T-helper 1 cell treated with Interleukin-12 subunit alpha and Interleukin-12 subunit beta and Interleukin-4 antibody, amounts not matched to agents 30 ng/mL and 1 ng/mL, for 36 hours (primary cell): ENCODE measurements around the gene TPTE2. TPM values are rescaled to one million over a fixed set of nuclear protein-coding genes. Genes with fewer than 3 reads are reported as not detected.
"Not testable (repeated sequence)": the region's sequence is repeated elsewhere in the genome, so short reads cannot be mapped to it uniquely, and the experiment has no call there.

Source experiments
- intact Hi-C: fragments of 100-400 bp; cut with micrococcal nuclease; formaldehyde crosslinking; loops from one replicate; pipeline ENCODE4 v1.15.1; 2024
- total RNA-seq: library from RNA; stranded (reverse); gene quantifications from 2 replicates; pipeline ENCODE4 v1.2.3, GENCODE V29; 2022

The TPTE2 gene
- total RNA-seq: 0.12 TPM in 1 of 2 replicates, not detected in the other

DNA sequence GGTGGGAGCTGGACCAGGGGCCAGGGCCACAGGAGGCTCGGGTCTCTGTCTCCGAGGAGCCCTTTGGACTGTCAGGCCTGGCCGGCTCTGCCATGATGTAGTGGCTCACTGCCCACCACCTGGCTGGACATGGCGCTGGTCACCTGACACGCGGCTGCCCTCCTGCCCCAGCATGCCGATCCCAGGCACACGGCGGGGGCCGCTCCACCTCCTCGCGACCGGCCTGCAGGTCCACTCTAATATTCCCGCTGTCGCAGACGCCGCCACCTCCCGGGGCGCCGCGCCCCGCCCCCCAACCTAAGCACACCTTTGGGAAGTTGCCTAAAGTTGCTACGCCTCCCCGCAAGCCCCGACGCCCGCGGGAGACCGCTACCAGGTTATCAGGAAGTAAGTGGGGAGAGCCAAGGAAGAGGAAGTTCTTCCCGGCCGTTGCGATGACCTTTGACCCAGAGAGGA, at the start of gene TPTE2:
TSS of gene TPTE2 (minus strand) at position 406 of the 456 bp plus-strand sequence. CDS start 58,298 bp downstream, outside the sequence.
- intact Hi-C loops: not testable (repeated sequence)

DNA sequence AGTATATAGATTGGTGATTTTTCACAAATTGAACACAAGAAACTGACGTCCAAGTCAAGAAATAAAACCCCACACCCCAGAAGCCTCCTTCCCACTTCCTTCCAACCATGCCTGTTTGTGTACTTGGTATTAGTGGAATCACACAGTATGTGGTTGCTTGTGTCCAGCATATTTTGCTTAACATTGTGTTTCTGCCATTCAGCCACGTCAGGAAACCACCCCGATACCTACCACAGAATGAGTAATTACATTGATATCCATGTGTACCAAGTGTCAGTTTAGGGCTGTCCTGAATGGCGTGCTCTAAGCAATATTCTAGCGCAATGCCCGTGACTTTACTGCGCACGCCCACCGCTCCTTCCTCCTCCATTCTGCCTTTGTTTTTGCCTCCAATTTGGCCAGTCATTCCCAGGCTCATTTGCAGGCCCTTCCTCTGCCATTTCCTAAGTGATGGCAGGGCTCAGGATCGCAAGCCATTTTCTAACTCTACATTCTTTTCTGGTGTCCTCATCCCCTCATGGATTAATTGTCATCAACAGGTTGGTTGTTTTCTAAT, 46.3 kb upstream of the TPTE2 start:
- intact Hi-C loops: no loop called here

DNA sequence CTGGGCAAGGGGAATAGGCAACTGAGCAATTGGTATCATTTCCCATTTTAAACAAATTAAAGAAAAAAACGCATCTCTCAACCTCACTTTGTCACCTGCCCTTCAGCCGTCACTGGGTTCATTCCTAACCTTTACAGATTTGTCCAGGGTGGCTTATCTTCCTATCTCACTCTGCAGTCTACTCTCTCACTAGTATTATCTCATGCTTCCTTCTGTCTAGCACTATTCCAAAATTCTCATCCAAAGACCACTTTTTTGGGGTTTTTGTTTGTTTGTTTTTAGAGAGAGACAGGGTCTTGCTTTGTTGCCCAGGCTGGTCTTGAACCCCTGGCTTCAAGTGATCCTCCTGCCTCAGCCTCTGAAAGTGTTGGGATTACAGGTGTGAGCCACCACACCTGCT, 45.4 kb upstream of the TPTE2 start:
- intact Hi-C loops: no loop called here

DNA sequence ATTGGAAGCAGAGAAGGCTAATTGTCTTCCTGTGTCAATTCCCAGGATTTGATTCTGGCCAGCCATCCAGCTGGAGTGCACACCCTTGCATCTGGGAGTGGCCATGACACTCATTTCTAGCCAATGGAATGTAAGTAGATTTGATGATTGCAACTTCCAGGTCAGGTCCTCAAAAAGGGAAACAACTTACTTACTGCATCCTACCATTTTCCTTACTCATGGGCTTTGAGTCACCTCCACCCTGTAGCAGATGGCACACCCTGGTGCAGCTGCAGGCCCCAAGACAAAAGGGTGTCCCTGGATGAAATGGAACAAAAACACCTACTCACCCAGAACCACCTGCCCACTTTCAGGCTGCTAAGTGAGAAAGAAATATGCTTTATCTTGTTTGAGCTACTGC, 44.8 kb upstream of the TPTE2 start:
- intact Hi-C loops: no loop called here

DNA sequence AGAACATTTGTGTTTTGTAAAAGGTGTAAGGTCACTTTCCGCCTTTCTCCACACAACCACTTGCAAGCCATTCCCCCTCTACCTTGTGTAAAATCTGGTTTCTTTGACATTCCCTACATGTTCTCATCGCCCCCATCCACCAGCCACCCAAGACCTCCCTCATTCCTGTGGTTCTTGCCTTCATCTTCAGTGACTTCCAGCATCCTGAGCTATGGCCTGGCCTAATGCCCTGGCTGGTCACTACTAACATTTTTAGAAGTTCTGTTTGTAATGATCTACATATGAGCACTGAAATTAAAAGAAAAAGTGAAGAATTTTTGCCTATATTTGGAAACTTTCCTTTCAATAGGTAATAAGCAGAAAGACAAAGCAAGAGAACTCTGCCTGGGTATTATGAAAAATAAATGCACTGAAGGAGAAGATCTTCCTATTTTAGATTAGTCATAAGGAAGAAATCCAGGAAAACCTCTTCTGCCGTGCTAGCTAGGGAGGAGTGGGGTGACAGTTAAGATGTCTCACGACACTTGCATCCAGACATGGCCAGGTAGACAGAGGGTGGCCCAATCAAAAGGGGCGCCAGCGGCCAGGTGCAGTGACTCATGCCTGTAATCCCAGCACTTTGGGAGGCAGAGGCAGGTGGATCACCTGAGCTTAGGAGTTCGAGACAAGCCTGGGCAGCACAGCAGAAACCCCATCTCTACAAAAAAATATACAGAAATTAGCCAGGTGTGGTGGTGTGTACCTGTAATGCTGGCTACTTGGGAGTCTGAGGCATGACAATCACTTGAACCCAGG, 44.0 kb upstream of the TPTE2 start:
- intact Hi-C loops: no loop called here

DNA sequence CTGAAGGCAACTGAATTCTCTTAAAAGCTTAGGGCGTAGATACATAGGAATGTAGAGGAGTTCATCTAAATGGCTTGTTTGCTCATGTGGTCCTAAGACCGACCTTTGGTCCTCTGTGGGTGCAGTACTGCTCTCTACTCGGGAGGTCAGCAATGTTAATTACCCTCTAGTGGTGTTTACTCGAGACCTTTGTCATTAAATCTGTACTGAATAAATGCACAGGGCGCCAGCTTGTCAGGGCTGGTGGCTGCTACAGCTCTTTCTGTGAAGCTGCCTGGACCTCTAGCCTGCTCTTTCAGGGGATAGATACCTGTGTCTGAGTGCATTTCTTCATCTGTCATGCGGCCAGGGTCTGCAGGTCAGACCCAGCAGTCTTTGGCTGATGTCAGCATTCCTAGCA, 43.0 kb upstream of the TPTE2 start:
- intact Hi-C loops: no loop called here

DNA sequence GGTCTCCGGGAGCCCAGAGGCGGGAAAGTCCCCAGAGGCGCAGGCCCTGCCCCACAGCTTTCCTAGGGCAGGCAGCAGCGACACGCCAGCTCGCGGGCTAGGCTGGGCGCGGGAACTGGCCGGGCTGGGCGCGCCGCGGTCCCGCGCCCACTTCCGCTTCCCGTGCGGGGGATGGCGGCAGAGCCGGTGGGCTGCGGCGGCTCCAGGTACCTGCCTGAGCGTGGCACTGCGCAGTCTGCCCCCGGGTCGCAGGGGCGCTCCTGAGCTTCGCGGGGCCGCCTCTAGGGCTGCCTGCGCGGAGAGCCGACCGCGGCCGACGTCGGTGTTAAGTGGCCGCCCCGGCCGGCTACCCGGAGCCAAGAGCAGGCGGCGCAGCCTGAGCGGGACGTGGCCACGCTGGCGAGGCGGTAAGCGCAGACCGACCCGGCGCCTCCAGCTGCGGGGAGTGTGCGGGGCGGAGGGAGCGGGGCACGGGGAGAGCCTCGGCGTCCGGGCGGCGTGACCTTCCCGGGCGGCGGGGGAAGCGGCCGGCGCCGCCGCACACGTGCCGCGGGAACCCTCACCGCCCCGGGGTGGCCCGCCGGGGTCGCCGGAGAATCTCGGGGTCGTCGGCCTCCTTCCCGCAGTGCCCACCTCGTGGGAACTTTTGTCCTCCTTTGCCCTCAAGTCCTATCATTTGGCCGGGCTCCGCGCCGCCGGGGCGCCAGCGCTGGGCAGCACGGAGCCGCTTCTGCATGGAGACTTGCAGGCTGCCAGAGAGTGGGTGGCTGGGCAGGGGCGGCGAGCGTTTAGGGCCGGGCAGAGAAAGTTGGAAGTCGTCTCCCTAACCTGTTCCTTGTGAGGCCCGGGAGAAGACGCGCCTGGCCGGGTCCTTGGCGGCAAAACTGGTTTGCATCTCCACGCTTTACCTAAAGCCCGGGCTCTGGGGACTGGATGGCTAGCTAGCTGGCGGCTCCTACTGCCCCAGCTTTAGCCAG, 40.7 kb upstream of the TPTE2 start:
- intact Hi-C loops: no loop called here

DNA sequence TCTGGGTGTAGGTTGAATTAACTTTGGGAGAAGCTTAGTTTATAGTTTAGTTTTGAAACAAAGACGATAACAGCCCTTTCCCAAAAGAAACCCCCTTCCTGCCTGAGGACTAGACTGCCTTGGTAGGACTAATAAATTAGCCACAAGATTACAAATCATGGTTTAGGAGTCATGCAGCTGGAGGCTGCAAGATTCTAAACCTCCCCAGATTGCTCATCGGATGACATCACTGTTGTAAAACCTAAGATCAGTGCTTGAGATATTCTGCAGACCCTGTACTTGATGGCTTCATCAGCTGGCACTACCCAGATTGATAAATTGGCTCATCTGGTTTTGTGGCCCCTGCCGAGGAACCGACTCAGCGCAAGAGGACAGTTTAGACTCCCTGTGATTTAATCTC, 36.2 kb upstream of the TPTE2 start:
- intact Hi-C loops: no loop called here

DNA sequence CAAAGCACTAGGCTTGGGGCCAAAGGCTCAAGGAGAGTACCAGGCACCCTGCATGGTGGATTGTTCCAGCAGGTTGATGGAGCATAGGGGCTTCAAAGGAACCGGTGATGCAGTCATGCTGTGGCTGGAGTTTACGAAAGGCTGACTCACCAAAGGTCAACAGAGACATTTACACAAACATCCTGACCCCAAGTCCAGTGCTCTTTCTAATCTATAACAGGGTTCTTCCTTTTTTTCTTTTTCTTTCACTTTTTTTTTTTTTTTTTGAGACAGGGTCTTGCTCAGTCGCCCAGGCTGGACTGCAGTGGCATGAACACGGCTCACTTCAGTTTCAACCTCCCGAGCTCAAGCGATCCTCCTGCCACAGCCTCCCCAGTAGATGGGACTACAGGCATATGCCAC, 35.6 kb upstream of the TPTE2 start:
- intact Hi-C loops: no loop called here

- intact Hi-C loops: no loop called here
These were observed 34.8 kb upstream of the TPTE2 start for GRCh38 chr13:19596086-19596485.

DNA sequence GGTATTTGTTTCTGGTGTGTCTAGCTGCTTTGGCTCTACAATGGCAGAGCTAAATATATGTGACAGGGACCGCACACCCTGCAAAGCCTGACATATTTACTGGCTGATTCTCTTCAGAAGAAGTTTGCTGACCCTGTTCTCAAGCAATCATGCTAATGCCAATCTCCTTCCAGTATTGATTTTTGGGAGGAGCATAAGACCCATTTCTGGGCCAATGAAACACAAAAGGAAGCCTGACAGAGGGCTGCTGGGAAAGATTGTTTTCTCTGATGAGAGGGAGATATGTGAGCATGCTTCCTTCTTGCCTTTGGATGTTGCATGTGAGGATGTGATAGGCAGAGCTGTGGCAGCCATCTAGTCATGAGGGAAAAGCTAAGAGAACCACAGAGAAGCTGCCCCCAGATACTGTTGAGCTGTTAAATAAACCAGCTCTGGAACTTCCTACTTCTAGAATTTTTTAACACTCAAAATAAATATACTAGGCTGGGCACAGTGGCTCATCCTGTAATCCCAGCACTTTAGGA, 31.4 kb upstream of the TPTE2 start:
- intact Hi-C loops: no loop called here

DNA sequence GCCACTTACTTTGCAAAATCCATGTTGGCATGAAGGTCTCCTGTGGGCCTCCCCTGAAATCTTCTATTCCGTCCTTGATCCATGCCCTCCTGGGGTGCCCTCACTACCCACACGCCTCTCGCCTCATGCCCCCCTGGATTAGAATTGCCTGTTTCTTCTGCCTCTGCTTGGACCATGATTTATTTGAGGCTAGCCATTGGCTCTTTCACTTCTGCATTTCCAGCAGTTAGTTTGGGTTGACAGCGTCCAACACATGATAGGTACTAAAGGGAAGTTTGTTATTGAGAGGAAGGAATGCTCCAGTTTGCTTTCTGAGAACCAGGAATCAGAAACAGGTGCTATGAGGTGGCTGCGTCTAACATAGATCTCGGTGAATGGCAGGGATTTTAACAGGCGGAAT, 30.5 kb upstream of the TPTE2 start:
- intact Hi-C loops: no loop called here

DNA sequence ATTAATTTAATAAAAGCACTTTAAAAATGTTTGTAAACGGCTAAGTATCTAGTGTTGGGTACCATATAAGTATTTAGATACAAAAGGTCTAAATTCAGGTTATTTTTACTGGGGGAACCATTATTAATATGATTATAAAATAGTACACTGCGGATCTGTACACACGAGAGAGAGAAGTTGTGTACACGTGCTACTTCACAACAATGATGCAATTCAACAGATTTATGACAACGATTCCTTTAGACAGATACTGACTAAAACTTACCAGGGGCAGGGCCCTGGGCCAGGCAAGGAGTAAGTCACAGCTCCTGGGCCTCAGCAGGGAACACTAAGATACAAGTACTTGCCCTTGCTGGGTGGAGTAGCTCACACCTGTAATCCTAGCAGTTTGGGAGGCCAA, 29.1 kb upstream of the TPTE2 start:
- intact Hi-C loops: no loop called here

DNA sequence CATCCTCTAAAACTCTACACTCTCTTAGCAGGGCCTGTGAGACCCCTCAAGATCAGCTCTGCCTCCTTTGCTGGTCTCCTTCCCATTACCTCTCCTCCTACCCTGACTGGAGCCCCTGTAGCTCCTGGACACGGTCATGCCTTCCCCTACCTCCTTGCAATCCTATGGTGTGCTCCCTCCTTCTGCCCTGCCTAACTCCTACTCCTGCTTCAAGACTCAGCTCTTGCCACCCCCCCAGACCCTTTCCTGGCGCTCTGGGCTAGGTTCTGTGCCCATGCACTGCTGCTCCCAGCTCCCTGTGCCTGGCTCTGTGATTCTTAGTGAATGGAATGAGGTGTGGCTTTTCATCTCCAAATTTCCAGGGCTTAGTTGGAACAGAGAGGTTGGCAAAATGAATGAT, 28.0 kb upstream of the TPTE2 start:
- intact Hi-C loops: no loop called here

GRCh38 chr13:19587635-19588300, 26.4 kb upstream of the TPTE2 start:
- intact Hi-C loops: loop anchor here (1.0 to 2.0 kb wide), 5 partner anchors 32 to 373 kb away; partner anchors contain the start of genes MPHOSPH8, PSPC1 and ZMYM5

DNA sequence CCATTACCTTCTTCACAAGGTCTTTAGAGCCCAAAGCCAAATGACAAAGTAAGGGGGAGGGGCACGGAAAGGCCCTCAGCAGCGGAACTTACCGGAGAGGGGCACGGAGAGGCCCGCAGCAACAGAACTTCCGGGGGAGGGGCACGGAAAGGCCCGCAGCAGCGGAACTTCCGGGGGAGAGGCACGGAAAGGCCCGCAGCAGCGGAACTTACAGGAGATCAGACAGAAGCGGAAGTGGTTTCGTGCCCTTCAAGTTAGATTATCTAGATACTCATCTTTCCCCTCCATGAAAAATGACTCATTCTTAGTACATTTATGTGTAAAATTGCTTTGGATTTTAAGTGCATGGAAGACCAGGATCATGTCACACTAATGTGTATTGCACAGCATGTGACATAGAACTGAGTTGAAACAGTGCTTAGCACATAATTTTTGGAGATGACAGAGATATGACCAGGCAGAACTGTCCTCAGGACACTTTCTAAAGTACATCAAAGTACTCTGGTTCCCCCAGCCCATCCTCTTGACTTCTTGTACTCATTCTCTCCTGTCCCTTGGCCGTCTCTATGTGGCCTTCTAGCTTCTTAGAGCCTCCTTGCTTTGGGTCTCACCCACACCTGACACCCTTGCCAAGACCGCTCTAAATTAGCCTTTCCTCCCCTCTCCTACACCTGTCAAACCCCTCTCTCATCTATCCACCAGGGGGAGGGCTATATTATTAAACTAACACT, 25.7 kb upstream of the TPTE2 start:
- intact Hi-C loops: loop anchor here (1.0 to 2.0 kb wide), 5 partner anchors 32 to 373 kb away; partner anchors contain the start of genes MPHOSPH8, PSPC1 and ZMYM5

DNA sequence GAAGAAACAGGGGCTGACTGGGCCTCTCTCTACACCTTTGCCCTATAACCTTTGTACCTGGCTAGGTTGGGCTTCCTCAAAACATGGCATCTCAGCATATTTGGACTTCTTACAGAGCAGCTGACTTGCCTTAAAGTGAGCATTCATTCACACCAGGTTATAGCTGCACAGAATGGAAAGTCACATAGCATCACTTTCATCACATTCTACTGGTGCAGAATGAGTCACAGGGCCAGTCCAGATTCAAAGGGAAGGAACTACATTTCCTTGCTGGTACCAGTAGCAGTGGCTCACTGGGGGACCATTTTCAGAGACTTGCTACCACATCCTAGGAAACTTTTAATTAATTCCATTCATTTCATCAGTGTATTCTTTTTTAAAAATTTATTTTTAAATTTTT, 20.3 kb upstream of the TPTE2 start:
- intact Hi-C loops: no loop called here

GRCh38 chr13:19575230-19575629, 13.9 kb upstream of the TPTE2 start:
- intact Hi-C loops: no loop called here

DNA sequence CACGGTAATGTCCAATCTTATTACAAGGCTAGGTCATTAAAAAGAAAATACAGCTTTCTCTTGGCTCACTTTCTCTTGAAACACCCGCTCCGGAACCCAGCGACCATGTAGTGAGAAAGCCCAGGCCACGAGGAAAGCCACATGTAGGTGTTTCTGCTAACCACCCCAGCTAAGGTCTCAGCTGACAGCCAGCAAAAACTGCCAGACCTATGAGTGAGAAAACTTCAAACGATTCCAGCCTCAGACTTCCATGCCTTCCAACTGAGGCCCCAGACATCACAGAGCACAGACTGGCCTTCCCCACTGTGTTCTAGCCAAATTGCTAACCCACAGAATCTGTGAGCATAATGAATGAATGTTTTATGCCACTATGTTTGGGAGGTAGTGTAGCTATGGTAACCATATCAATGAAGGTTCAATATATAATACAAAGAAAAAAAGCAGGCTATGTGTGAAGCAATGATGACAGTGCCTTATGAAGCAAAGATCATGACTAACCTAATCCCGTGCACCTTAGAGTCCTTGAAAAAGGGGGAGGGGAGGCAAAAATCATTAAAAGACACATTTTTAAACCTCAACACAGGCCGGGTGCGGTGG, 11.9 kb upstream of the TPTE2 start:
- intact Hi-C loops: no loop called here

GRCh38 chr13:19572280-19572679, 10.9 kb upstream of the TPTE2 start:
- intact Hi-C loops: no loop called here
